GM12878 (cell line): ENCODE data around the gene SMPD4.
"Not testable (repeated sequence)": the region's sequence is repeated elsewhere in the genome, so short reads cannot be mapped to it uniquely, and the experiment has no call there.

ENCODE experiments used
- CTCF ChIP-seq, 3 experiments: IDR thresholded peaks in 2 of 3; conservative IDR thresholded peaks in 1 of 3; 2 replicates each; pipeline ENCODE4 v1.5.1; 2011; ENCODE audit warnings: low read depth in 3 of 3, low read length in 3 of 3, mild to moderate bottlenecking in 3 of 3, control low read depth in 2 of 3, moderate library complexity in 2 of 3, inconsistent platforms in 1 of 3, mixed read lengths in 1 of 3; ENCODE audit not compliant: control insufficient read depth in 2 of 3, insufficient read depth in 1 of 3; ENCODE audit errors: extremely low read depth in 1 of 3
- FOXM1 ChIP-seq: IDR thresholded peaks from 2 replicates; pipeline ENCODE4 v1.6.1; 2012; ENCODE audit warnings: low read depth, mild to moderate bottlenecking, inconsistent platforms, low read length, moderate library complexity
- MYC ChIP-seq: IDR thresholded peaks from 2 replicates; pipeline ENCODE4 v1.6.1; 2011; ENCODE audit warnings: mild to moderate bottlenecking, low read length, moderate library complexity, inconsistent platforms; ENCODE audit not compliant: insufficient read depth, insufficient replicate concordance, insufficient read length, severe bottlenecking
- POLR2A ChIP-seq: IDR thresholded peaks from 2 replicates; pipeline ENCODE4 v1.6.1; 2011; ENCODE audit warnings: low read depth, mild to moderate bottlenecking, low read length
- SIN3A ChIP-seq: IDR thresholded peaks from 2 replicates; pipeline ENCODE4 v1.6.1; 2012; ENCODE audit warnings: low read depth, low read length, improper control_type of control experiment
- SUZ12 ChIP-seq: fragments of 200-600 bp; sonication (generic); IDR thresholded peaks from one replicate; pipeline ENCODE4 v1.6.1; 2018; ENCODE audit warnings: antibody characterized with exemption, mild to moderate bottlenecking; ENCODE audit not compliant: unreplicated experiment
- TF ChIP-seq, protein P1 (sequence below): IDR thresholded peaks from 2 replicates; pipeline ENCODE4 v1.6.1; 2011; ENCODE audit warnings: mild to moderate bottlenecking, low read depth, low read length, moderate library complexity; ENCODE audit not compliant: insufficient replicate concordance

DNA sequence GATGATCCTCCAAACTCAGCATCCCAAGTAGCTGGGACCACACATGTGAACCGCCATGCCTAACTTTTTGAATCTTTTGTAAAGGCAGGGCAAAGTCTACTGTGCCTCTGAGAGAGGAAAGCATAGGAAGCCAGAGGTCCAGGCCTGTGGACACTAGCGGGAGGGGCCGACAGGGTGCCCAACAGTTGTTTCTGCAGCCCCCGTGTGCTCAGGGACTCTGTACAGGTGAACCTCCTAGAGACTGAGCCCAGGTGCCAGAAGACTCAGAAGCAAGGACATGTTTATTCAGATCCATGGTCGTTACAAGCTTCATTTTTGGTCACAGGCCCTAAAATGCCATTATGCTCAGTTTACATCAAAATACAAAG is 30.3 kb downstream of the SMPD4 start:
- not testable (repeated sequence) for TF ChIP-seq CTCF (IDR thresholded peaks at IDR 0.05 in 2 of 3, conservative IDR thresholded peaks at IDR 0.05 in 1 of 3; ENCODE audit: control insufficient read depth in 2 of 3, extremely low read depth in 1 of 3, insufficient read depth in 1 of 3, low read depth in 3 of 3, low read length in 3 of 3); POLR2A; FOXM1; MYC; SUZ12; SIN3A
- TF ChIP-seq, protein P1, sequence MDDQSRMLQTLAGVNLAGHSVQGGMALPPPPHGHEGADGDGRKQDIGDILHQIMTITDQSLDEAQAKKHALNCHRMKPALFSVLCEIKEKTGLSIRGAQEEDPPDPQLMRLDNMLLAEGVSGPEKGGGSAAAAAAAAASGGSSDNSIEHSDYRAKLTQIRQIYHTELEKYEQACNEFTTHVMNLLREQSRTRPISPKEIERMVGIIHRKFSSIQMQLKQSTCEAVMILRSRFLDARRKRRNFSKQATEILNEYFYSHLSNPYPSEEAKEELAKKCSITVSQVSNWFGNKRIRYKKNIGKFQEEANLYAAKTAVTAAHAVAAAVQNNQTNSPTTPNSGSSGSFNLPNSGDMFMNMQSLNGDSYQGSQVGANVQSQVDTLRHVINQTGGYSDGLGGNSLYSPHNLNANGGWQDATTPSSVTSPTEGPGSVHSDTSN: not testable (repeated sequence)
